Renal cortex interstitium (tissue), 11 donors: ENCODE results near the gene GPR78. TPM values are rescaled to one million over a fixed set of nuclear protein-coding genes. Genes with fewer than 3 reads are reported as not detected.
"Not testable (repeated sequence)": the region's sequence is repeated elsewhere in the genome, so short reads cannot be mapped to it uniquely, and the experiment has no call there.

Experiments
- DNase-seq, 11 donors: peaks; one replicate each; pipeline ENCODE4 v3.0.0-alpha.2; 2013; ENCODE audit warnings: low read depth in 9 of 11, low spot score in 4 of 11; ENCODE audit errors: extremely low read depth in 1 of 11
- polyA plus RNA-seq, 3 donors: library from polyadenylated mRNA; unstranded; fragments of 120-200 nt; gene quantifications; one replicate each; pipeline ENCODE4 v1.2.1, GENCODE V29; 2013; ENCODE audit not compliant: insufficient read length in 3 of 3

The GPR78 gene
- polyA plus RNA-seq, 3 donors = 0.40 to 1.4 (median 0.54) TPM

DNA sequence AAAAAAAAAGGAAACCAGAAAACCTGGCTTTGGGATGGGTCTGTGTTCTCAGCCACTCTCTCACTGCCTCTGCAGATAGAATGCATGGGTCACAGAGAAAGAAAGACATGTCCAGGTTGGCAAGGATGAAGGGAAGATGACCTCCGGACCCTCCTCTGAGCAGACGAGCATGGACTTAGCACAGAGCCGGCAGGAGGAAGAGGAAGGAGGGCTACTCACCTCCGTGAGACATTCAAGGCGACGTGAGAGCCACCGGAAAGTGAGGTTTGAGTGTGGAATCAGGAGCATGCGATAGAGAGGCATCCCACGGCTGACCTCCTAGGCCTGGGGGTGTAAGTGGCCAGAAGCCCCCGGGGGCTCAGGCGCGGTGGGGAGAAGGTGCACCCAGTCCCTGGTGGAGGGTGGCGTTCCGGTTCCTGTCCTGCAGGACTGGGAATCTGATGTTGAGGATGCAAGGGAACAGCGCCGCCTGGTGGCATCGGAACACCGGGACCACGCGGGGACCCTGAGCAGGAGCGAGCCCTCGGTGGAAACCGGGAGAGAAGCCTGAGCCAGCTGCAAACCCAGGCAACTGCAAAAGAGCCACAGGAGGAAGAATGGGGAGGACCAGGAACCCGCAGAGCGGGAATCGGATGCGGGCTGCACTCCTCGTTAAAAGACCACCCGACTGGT is 44.5 kb downstream of the GPR78 start:
- not testable (repeated sequence) for DNase-seq

DNA sequence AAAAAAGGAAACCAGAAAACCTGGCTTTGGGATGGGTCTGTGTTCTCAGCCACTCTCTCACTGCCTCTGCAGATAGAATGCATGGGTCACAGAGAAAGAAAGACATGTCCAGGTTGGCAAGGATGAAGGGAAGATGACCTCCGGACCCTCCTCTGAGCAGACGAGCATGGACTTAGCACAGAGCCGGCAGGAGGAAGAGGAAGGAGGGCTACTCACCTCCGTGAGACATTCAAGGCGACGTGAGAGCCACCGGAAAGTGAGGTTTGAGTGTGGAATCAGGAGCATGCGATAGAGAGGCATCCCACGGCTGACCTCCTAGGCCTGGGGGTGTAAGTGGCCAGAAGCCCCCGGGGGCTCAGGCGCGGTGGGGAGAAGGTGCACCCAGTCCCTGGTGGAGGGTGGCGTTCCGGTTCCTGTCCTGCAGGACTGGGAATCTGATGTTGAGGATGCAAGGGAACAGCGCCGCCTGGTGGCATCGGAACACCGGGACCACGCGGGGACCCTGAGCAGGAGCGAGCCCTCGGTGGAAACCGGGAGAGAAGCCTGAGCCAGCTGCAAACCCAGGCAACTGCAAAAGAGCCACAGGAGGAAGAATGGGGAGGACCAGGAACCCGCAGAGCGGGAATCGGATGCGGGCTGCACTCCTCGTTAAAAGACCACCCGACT is 50.2 kb downstream of the GPR78 start:
- not testable (repeated sequence) for DNase-seq

DNA sequence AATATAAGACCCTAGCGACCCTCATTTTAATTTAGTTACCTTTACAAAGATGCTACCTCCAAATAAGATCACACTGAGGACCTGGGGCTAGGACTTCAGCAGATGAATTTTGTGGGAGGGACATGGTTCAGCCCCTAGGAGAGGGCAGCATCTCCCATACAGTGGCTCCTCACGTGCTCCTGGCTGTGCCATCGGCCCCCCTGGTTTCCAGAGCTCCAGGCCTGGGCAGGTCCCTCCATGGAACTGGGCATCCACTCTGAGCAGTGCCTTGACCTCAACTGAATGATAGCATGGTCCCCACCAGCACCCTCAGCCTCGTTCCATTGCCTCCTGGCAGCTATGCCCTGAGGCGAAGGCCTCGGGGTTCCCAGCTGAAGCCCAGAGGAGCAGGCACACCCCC is 51.7 kb downstream of the GPR78 start:
- not testable (repeated sequence) for DNase-seq

DNA sequence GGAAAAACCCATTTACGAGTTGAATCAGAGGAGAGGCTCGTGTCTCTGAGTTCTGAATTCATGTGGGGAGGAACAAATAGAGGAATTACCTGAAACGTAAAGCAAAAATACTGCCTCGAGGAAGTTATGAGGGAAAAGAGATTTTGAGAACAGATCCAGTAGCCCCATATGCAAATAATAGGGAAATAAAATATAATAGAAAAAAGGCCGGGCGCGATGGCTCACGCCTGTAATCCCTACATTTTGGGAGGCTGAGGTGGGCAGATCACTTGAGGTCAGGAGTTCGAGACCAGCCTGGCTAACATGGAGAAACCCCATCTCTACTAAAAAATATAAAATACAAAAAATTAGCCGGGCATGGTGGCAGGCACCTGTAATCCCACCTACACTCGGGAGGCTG is 54.6 kb downstream of the GPR78 start:
- DNase-seq = not testable (repeated sequence)

DNA sequence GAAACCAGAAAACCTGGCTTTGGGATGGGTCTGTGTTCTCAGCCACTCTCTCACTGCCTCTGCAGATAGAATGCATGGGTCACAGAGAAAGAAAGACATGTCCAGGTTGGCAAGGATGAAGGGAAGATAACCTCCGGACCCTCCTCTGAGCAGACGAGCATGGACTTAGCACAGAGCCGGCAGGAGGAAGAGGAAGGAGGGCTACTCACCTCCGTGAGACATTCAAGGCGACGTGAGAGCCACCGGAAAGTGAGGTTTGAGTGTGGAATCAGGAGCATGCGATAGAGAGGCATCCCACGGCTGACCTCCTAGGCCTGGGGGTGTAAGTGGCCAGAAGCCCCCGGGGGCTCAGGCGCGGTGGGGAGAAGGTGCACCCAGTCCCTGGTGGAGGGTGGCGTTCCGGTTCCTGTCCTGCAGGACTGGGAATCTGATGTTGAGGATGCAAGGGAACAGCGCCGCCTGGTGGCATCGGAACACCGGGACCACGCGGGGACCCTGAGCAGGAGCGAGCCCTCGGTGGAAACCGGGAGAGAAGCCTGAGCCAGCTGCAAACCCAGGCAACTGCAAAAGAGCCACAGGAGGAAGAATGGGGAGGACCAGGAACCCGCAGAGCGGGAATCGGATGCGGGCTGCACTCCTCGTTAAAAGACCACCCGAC is 55.8 kb downstream of the GPR78 start:
- DNase-seq = not testable (repeated sequence)

Other genes starting within 250 kb of the GPR78 start
- 10 to 100 TPM; 16.4 to 19.4 (median 17.3) TPM for gene ACOX3, start 139.7 kb upstream of the GPR78 start, polyA plus RNA-seq
- 10 to 100 TPM; 14.8 to 24.9 (median 17.6) TPM for gene TRMT44, start 139.6 kb upstream of the GPR78 start, polyA plus RNA-seq
- 10 to 100 TPM; 14.6 to 24.9 (median 19.2) TPM for gene CPZ, start 12.4 kb downstream of the GPR78 start, polyA plus RNA-seq